NCI-H226 (cell line): Measurements from ENCODE around the gene VAT1.

Source experiments
- DNase-seq: peaks from one replicate; pipeline ENCODE4 v3.0.0-alpha.2; 2015

The VAT1 gene

DNA sequence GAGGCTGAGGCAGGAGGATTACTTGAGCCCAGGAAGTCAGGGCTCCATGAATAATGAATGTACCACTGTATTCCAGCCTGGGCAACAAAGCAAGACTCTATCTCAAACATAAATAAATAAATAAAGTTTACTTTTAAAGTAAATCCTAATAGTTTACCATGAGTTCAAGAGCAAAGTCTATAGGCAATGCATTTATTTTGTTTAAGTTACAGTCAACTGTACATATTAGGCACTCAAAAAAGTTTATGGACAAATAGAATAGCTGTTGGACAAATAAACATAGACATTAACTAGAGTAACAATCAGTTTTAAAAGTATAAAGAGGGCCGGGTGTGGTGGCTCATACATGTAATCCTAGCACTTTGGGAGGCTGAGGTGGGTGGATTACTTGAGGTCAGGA, 54.3 kb downstream of the VAT1 start:
- DNase-seq = no peak
